Suprapubic skin (tissue), 4 donors: ENCODE results near the gene TYRO3.

ENCODE experiments used
- POLR2A ChIP-seq, 2 donors: fragments of 450-650 bp; IDR thresholded peaks; one replicate each; pipeline ENCODE4 v1.6.1; 2017; ENCODE audit warnings: antibody characterized with exemption in 2 of 2, mild to moderate bottlenecking in 2 of 2, moderate library complexity in 2 of 2
- POLR2AphosphoS5 ChIP-seq, 3 donors: sonication (generic); formaldehyde crosslinking; IDR thresholded peaks; one replicate each; pipeline ENCODE4 v1.6.1; 2017; ENCODE audit warnings: antibody characterized with exemption in 3 of 3
- TF ChIP-seq, protein P1 (sequence below), 2 donors: fragments of 200-600 bp in 1 of 2; fragments of 450-650 bp in 1 of 2; sonication (generic) in 1 of 2; IDR thresholded peaks; one replicate each; pipeline ENCODE4 v1.5.1; 2016 to 2019; ENCODE audit warnings: antibody characterized with exemption in 2 of 2, mild to moderate bottlenecking in 1 of 2, moderate library complexity in 1 of 2

DNA sequence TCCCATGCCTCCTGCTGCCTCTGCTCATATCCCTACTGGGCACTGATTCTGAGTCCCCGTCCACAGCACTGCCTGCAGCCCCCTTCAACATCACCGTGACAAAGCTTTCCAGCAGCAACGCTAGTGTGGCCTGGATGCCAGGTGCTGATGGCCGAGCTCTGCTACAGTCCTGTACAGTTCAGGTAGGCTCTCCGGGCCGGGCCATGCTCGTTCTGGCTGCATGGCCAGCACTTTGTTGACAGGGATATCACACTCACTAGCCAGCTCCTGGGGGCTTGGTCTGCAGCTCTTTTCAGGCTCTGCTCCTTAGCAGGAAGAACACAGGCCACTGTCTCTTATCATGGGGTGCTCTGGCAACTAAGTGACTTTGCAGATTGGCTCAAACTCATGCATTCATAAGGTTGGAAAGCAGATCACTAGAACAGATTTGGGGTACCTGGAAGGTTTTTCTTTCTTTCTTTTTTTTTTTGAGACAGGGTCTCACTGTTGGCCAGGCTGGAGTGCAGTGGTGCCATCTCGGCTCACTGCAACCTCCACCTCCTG, 6.0 kb downstream of the TYRO3 start:
- TF ChIP-seq, protein P1, sequence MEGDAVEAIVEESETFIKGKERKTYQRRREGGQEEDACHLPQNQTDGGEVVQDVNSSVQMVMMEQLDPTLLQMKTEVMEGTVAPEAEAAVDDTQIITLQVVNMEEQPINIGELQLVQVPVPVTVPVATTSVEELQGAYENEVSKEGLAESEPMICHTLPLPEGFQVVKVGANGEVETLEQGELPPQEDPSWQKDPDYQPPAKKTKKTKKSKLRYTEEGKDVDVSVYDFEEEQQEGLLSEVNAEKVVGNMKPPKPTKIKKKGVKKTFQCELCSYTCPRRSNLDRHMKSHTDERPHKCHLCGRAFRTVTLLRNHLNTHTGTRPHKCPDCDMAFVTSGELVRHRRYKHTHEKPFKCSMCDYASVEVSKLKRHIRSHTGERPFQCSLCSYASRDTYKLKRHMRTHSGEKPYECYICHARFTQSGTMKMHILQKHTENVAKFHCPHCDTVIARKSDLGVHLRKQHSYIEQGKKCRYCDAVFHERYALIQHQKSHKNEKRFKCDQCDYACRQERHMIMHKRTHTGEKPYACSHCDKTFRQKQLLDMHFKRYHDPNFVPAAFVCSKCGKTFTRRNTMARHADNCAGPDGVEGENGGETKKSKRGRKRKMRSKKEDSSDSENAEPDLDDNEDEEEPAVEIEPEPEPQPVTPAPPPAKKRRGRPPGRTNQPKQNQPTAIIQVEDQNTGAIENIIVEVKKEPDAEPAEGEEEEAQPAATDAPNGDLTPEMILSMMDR (IDR thresholded peaks at IDR 0.05), result no peak
- TF ChIP-seq POLR2A (IDR thresholded peaks at IDR 0.05) (no peak), POLR2AphosphoS5 (IDR thresholded peaks at IDR 0.05) (no peak)
